Measurements from ENCODE around the gene FBXW7. TPM values are rescaled to one million over a fixed set of nuclear protein-coding genes. Genes with fewer than 3 reads are reported as not detected.

The FBXW7 gene
- total RNA-seq, 1 donor from 2014 or later, result 58.7 TPM

- intact Hi-C loops (cut with micrococcal nuclease), result no loop called here
Observed at GRCh38 chr4:152380919-152381318, 155.0 kb downstream of the FBXW7 start.

DNA sequence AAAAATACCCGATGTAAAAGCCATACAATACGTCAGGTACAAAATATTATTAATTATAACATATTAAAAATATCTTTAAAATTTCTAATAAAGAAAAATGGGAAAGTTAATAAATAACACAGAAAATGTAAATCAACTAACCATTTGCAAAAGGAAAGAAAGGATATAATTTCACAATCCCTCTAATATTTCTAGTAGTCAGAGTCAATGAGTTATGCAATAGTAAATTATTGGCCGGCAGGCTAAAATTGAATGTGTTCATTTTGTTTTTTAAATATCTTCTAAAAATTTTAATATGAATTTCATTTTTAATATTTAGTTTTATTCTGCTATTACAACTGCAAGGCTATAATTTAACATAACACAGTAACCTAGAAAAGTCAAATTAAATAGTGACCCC, 155.7 kb downstream of the FBXW7 start:
- intact Hi-C loops (cut with micrococcal nuclease), result no loop called here

GRCh38 chr4:152374606-152375285, 161.1 kb downstream of the FBXW7 start:
- intact Hi-C loops (cut with micrococcal nuclease), result loop anchor here (5.0 kb wide), 1 partner anchor 1012 kb away; no protein-coding TSS in a partner anchor

DNA sequence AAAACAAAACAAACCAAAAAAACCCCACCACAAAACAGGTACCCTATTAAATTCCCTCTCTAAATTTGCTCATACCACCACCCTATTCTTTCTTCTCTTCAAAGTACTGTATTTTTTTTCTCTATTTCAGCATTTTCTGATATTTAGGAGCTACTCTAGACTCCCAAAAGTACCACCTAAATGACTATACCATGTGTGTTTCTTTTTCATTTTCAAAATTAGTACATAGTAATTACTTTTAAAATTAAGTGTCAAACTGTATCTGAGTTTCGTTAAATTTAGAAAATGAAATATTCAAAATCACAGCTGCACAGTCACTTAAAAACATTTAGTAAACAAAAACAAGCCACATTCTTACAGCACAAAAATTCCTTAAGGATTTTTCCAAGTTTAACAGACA, 161.7 kb downstream of the FBXW7 start:
- intact Hi-C loops (cut with micrococcal nuclease), result loop anchor here (5.0 kb wide), 1 partner anchor 1012 kb away; no protein-coding TSS in a partner anchor

- intact Hi-C loops (cut with micrococcal nuclease), result loop anchor here (5.0 kb wide), 1 partner anchor 1010 kb away; no protein-coding TSS in a partner anchor
Observed at GRCh38 chr4:152372444-152372843, 163.4 kb downstream of the FBXW7 start.

GRCh38 chr4:152369902-152370295, 166.0 kb downstream of the FBXW7 start:
- intact Hi-C loops (cut with micrococcal nuclease), result loop anchor here (5.0 kb wide), 1 partner anchor 1008 kb away; no protein-coding TSS in a partner anchor

DNA sequence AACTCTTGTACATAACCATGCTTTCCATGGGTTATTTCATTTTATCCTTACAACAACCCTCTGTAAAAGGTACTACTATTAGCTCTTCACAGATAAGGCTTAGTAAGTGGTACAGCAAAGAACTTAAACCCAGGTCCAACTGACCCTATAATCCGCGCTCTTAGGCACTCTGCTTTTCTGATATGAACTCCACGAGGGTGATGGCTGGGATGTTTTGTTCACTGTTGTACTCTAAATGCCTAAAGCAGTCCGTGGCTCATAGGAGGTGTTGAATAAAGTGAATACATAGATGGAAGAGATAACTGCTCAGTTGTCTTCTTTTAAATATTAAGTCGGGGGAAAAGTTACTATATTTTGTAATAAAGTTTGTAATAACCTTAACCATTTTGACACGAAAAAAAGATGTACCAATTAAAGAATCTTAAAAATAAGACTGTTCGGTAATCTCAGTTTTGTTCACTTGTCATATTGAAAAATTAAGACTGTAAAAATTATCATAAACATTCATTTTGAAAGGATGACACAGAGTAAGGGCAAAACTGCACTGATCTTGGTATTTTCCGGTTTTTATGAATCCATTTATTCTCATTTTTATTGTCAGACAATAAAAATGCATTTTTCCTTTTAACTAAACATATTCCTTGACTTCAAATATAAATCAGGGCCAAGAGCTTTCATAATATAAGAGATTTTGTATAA, 166.5 kb downstream of the FBXW7 start:
- intact Hi-C loops (cut with micrococcal nuclease), result no loop called here

DNA sequence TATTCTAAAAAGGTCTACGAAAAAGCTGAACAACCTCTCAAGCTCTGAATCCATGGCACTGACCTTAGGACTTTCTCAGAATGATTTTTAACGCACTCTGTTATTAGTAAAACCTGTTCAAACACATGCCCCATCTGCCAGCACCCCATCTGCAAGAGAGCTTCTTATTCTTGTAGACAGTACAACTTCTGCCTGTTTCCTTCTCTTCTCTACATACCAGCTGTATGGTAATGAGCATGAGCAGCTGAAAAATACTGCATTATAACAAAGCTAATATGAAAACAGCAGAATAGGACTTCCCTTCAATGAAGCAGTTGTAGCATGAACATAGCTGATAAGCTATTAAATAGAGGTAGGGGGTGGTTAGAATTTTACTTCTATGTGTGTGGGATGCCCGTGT, 167.9 kb downstream of the FBXW7 start:
- intact Hi-C loops (cut with micrococcal nuclease), result no loop called here

DNA sequence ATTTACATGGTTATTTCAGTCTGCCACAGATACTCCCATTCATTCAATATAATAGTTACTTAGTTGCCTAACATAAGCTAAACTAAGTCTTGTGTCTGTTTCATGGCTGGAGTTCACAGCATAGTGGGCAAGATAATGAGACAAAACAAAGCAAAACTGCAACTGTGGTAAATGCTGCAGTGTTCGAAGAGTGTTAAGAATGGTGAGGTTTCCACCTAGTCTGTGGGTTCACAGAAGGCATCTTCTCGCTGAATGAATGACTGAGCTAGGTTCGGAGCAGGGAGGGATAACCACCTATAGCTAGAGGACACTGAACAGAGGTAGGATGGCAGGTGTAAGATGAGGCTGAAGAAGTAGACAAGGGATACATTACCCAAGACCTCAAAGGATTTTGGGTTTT, 171.0 kb downstream of the FBXW7 start:
- intact Hi-C loops (cut with micrococcal nuclease), result no loop called here

- intact Hi-C loops (cut with micrococcal nuclease), result no loop called here
Observed at GRCh38 chr4:152364383-152364782, 171.5 kb downstream of the FBXW7 start.

- intact Hi-C loops (cut with micrococcal nuclease), result no loop called here
Observed at GRCh38 chr4:152363904-152364303, 172.0 kb downstream of the FBXW7 start.

GRCh38 chr4:152363086-152363485, 172.8 kb downstream of the FBXW7 start:
- intact Hi-C loops (cut with micrococcal nuclease), result no loop called here

DNA sequence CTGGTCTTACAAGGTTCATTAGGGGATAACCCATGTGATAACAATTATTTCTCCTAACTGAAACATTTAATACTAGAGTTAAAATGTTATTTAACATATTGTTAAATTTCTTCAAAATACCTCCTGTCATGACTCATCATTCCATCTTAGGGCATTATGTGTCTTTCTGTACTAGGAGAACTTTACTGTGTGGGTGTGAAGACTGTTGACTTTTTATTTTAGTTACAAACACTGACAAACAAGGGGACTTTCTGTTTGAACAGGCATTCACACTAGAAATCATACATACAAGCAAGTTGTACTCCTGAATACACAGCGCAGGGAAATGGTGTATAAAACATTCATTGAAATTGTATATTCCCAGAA, 175.9 kb downstream of the FBXW7 start:
- intact Hi-C loops (cut with micrococcal nuclease), result no loop called here

DNA sequence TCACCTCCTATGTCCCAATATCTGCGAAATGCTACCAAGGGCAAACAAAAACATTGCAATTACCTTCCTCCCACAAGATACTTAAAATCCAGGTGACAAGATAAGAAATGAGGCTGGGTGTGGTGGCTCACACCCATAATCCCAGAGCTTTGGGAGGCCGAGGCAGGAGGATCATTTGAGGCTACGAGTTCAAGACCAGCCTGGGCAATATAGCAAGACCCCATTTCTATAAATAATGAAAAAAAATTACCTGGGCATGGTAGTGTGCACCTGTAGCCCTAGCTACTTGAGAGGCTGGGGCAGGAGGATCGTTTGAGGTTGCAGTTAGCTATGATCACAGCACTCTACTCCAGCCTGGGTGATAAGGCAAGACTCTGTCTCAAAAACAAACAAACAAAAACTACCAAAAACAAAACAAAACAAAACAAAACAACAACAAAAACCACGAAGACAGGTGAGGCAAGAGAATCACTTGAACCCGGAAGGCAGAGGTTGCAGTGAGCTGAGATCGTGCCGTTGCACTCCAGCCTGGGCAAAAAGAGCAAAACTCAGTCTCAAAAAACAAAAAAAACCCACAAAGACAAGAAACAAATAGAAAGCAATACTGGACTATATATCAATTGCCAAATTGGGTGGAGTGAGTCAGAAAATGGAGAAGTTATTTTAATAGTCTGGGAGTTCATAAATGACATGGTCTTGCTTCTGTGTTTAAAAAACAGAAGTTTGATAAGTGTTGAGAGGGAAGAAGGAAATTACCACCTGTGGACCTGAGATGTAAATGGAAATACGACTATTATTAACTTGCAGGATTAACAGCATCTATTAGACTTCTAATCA, 176.5 kb downstream of the FBXW7 start:
- intact Hi-C loops (cut with micrococcal nuclease), result no loop called here

- intact Hi-C loops (cut with micrococcal nuclease), result no loop called here
Observed at GRCh38 chr4:152357206-152357605, 178.7 kb downstream of the FBXW7 start.

DNA sequence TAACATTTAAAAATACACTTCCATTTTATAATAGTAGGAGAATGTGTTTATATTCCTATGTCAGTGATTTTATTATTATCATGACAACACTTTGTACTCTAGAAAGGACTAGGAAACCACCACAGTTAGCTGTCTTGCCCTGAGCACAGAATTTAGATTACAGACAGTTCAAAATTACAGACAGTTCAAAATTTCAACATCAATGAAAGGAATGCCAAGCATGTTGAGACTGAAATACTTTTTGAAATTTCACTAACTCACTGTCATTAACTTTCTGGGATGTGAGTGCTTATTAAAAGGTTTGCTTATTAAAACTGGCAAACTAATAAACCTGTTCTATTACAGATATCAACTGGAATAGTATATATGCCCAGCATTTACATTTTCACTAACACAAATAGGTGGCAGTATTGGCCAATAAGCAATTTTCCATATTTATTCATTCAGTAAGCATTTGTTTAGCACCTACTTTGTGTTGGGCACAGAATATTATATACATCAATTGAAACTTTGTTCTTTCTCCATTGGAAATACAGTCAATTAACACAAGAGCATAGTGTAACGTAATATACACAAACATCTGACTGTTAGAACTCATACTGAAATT, 179.4 kb downstream of the FBXW7 start:
- intact Hi-C loops (cut with micrococcal nuclease), result no loop called here

DNA sequence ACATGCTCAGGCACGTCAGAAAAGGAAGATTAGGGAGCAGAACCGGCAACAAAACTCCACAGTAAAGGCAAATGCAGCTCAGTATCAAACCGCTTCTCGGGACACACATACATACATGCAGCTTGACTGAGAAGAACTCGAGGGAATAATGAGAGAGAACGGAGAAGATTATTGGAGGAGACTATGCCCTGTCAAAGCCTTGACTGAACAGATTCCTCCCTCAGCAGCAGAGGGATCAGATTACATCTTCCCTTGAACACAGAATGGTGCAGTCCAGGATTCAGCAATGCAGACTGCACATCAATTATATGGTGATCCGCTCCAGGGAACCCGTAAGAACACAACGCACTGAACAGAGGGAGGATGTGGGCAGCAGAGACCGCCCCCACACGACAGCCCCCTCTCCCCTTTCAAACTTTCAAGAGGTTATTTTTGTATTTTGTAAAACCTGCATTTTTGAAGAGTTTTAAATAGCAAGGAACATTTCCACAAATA, 183.2 kb downstream of the FBXW7 start:
- intact Hi-C loops (cut with micrococcal nuclease), result no loop called here

GRCh38 chr4:152352215-152352614, 183.7 kb downstream of the FBXW7 start:
- intact Hi-C loops (cut with micrococcal nuclease), result no loop called here

GRCh38 chr4:152351080-152351479, 184.8 kb downstream of the FBXW7 start:
- intact Hi-C loops (cut with micrococcal nuclease), result no loop called here

- intact Hi-C loops (cut with micrococcal nuclease), result loop anchor here (1.0 to 2.0 kb wide), 5 partner anchors 14 to 1231 kb away; partner anchors contain the start of gene GATB
Observed at GRCh38 chr4:152348670-152349069, 187.2 kb downstream of the FBXW7 start.

GRCh38 chr4:152346979-152347378, 188.9 kb downstream of the FBXW7 start:
- intact Hi-C loops (cut with micrococcal nuclease), result no loop called here
